H1 (cell line): ENCODE measurements around the gene CCDC38.

Experiments
- EZH2 ChIP-seq: fragments of 200-600 bp; sonication (generic); IDR thresholded peaks from 2 replicates; pipeline ENCODE4 v1.7.1; 2012; ENCODE audit warnings: low read depth, mild to moderate bottlenecking, moderate library complexity, low read length, inconsistent platforms; ENCODE audit not compliant: severe bottlenecking
- MAX ChIP-seq: IDR thresholded peaks from 2 replicates; pipeline ENCODE4 v1.6.1; 2012; ENCODE audit warnings: inconsistent platforms
- RAD21 ChIP-seq, 2 experiments: IDR thresholded peaks in 1 of 2; conservative IDR thresholded peaks in 1 of 2; 2 replicates each; pipeline ENCODE4 v1.6.1; 2011; ENCODE audit warnings: low read depth in 2 of 2, low read length in 2 of 2, improper control_type of control experiment in 1 of 2, inconsistent platforms in 1 of 2, mild to moderate bottlenecking in 1 of 2, moderate library complexity in 1 of 2
- TF ChIP-seq, protein P1 (sequence below), 3 experiments: IDR thresholded peaks; 1 replicate in 2 of 3; 2 replicates in 1 of 3; pipeline versions ENCODE4 v1.5.1 to v1.6.1; 2011; ENCODE audit warnings: low read length in 3 of 3, mild to moderate bottlenecking in 3 of 3, inconsistent platforms in 2 of 3, low read depth in 1 of 3, moderate library complexity in 1 of 3; ENCODE audit not compliant: insufficient read depth in 1 of 3; ENCODE audit errors: control extremely low read depth in 1 of 3

DNA sequence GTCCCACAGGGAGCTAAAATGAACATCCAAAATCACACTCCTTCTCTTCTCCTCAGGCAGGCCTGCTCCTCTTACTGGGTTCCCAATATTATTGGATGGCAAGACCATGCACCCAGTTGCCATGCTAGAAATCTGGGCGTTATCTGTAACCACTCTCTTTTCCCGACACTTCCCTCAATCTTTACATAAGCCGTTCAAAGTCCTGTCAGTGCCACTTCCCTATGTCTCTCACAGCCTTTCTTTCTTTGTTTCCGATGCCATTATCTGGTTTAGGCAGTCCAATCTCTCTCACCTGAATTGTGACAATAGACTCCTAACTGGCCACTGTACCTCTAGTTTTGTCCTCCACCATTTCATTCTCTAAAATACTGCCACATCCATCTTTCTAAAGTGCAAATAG is 59.5 kb downstream of the CCDC38 start:
- TF ChIP-seq, protein P1, sequence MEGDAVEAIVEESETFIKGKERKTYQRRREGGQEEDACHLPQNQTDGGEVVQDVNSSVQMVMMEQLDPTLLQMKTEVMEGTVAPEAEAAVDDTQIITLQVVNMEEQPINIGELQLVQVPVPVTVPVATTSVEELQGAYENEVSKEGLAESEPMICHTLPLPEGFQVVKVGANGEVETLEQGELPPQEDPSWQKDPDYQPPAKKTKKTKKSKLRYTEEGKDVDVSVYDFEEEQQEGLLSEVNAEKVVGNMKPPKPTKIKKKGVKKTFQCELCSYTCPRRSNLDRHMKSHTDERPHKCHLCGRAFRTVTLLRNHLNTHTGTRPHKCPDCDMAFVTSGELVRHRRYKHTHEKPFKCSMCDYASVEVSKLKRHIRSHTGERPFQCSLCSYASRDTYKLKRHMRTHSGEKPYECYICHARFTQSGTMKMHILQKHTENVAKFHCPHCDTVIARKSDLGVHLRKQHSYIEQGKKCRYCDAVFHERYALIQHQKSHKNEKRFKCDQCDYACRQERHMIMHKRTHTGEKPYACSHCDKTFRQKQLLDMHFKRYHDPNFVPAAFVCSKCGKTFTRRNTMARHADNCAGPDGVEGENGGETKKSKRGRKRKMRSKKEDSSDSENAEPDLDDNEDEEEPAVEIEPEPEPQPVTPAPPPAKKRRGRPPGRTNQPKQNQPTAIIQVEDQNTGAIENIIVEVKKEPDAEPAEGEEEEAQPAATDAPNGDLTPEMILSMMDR (IDR thresholded peaks at IDR 0.05; ENCODE audit: control extremely low read depth in 1 of 3, insufficient read depth in 1 of 3, low read depth in 1 of 3, low read length in 3 of 3) = no peak
- TF ChIP-seq RAD21 (IDR thresholded peaks at IDR 0.05 in 1 of 2, conservative IDR thresholded peaks at IDR 0.05 in 1 of 2; ENCODE audit: low read depth in 2 of 2, low read length in 2 of 2) (no peak), MAX (no peak), EZH2 (no peak)
